ENCODE measurements around the gene CLTA. TPM values are rescaled to one million over a fixed set of nuclear protein-coding genes. Genes with fewer than 3 reads are reported as not detected.

Gene CLTA
- polyA plus RNA-seq, 1 donor (not counting 4 experiments of a cell fraction or from before 2014, with no cell fraction given), result 325 TPM

DNA sequence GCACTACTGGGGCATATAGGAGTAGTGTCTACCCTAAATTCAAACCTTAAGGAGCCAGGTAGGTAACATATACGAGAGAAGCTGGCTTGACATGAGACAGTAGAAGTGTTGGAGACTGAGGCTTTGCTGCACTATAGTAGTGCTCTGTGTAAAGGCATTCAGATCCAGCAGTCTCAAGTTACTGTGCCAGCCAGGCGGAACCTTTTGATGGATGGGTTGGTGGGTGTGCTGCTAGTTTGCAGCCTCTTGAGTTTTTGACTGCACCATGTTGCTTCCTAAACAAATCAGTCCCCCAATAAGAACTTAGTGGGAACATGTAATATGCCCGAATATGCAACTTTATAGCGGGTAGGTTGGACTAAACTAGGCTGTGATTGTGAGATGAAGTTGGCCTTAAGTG is 1.5 kb downstream of the CLTA start:
- peak overlapping the region; percentile 71 to 87 (median 77) for H3K4me3 ChIP-seq (ENCODE audit: control insufficient read depth in 2 of 3, extremely low read depth in 1 of 3, insufficient read depth in 2 of 3, low read depth in 1 of 3, low read length in 3 of 3)
- no peak overlapping the region for H2AFZ ChIP-seq (ENCODE audit: control insufficient read depth, low read length)
- H3K9me1 ChIP-seq (ENCODE audit: control insufficient read depth, extremely low read depth, insufficient read depth, low read length), result peaks cover 11% of the 10 kb centered on the region
- H3K9ac ChIP-seq (ENCODE audit: control insufficient read depth, extremely low read depth, insufficient read depth, low read length), result peak overlapping the region; percentile 92
- H3K27ac ChIP-seq (ENCODE audit: control insufficient read depth, insufficient read depth, low read length), result peak overlapping the region; percentile 92
- DNase-seq (ENCODE audit: low read depth, low spot score) (no peak), FAIRE-seq (no peak)
- dilution Hi-C loops (cut with MboI; ENCODE audit: extremely low pct_ligation_motif_present, low sequenced_read_pairs), result loop anchor here (10.0 kb wide), 1 partner anchor 47 kb away; no protein-coding TSS in a partner anchor
- peaks cover 30% of the 10 kb centered on the region for H4K20me1 ChIP-seq (ENCODE audit: control insufficient read depth, extremely low read depth, insufficient read depth, low read length)
- no peaks in the 10 kb centered on the region for H3K27me3 ChIP-seq (ENCODE audit: control insufficient read depth, extremely low read depth, insufficient read depth, low read length)
- peaks cover 5 to 12% of the 10 kb centered on the region in 2 experiments for H3K36me3 ChIP-seq (ENCODE audit: control insufficient read depth in 2 of 2, extremely low read depth in 1 of 2, insufficient read depth in 2 of 2, low read length in 2 of 2)
- no peaks in the 10 kb centered on the region for H3K9me3 ChIP-seq (ENCODE audit: control insufficient read depth, low read depth, low read length)
- H3K4me2 ChIP-seq (ENCODE audit: control insufficient read depth, extremely low read depth, insufficient read depth, low read depth, low read length), result peak overlapping the region; percentile 92
- H3K4me1 ChIP-seq (ENCODE audit: control insufficient read depth, extremely low read depth, insufficient read depth, low read length), result peaks cover 38% of the 10 kb centered on the region
- no peak for TF ChIP-seq CTCF (optimal IDR thresholded peaks at IDR 0.05 in 1 of 3, IDR thresholded peaks at IDR 0.05 in 1 of 3, conservative IDR thresholded peaks at IDR 0.05 in 1 of 3; ENCODE audit: extremely low read depth in 1 of 3, insufficient read depth in 2 of 3, low read length in 3 of 3)
- no peak for TF ChIP-seq EZH2 (IDR thresholded peaks at IDR 0.05; ENCODE audit: low read length)
- peaks cover 64% of the 10 kb centered on the region for H3K79me2 ChIP-seq (ENCODE audit: control insufficient read depth, insufficient read depth, low read length)

DNA sequence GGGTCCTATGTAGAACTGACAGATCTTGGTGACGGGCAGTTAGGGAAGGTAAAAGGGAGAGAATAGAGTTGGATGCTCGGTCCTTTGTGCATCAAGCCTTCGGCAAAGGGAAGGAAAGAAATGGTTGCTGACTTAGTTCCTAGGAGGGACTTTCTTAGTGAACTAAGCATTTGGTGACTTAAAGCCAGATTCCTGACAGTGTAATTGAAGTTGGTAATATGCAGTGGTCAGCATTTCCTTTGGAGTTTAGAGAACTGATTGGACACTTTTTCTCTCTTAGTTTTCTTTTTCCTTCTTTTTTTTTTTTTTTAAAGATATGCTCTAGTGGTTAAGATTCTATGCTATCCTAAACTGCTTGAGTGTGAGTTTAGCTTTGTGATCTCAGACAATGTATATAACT is 2.3 kb downstream of the CLTA start:
- H3K9me3 ChIP-seq (ENCODE audit: control insufficient read depth, low read depth, low read length), result no peaks in the 10 kb centered on the region
- peaks cover 5 to 12% of the 10 kb centered on the region in 2 experiments for H3K36me3 ChIP-seq (ENCODE audit: control insufficient read depth in 2 of 2, extremely low read depth in 1 of 2, insufficient read depth in 2 of 2, low read length in 2 of 2)
- no peak for TF ChIP-seq CTCF (optimal IDR thresholded peaks at IDR 0.05 in 1 of 3, IDR thresholded peaks at IDR 0.05 in 1 of 3, conservative IDR thresholded peaks at IDR 0.05 in 1 of 3; ENCODE audit: extremely low read depth in 1 of 3, insufficient read depth in 2 of 3, low read length in 3 of 3)
- TF ChIP-seq EZH2 (IDR thresholded peaks at IDR 0.05; ENCODE audit: low read length), result no peak
- H3K4me3 ChIP-seq (ENCODE audit: control insufficient read depth in 2 of 3, extremely low read depth in 1 of 3, insufficient read depth in 2 of 3, low read depth in 1 of 3, low read length in 3 of 3), result peak overlapping the region; percentile 71 to 87 (median 77)
- peaks cover 34% of the 10 kb centered on the region for H3K4me1 ChIP-seq (ENCODE audit: control insufficient read depth, extremely low read depth, insufficient read depth, low read length)
- H3K27ac ChIP-seq (ENCODE audit: control insufficient read depth, insufficient read depth, low read length), result no peak overlapping the region
- H2AFZ ChIP-seq (ENCODE audit: control insufficient read depth, low read length), result no peak overlapping the region
- peaks cover 68% of the 10 kb centered on the region for H3K79me2 ChIP-seq (ENCODE audit: control insufficient read depth, insufficient read depth, low read length)
- peaks cover 30% of the 10 kb centered on the region for H4K20me1 ChIP-seq (ENCODE audit: control insufficient read depth, extremely low read depth, insufficient read depth, low read length)
- peak overlapping the region; percentile 92 for H3K4me2 ChIP-seq (ENCODE audit: control insufficient read depth, extremely low read depth, insufficient read depth, low read depth, low read length)
- DNase-seq (ENCODE audit: low read depth, low spot score) (no peak), FAIRE-seq (no peak)
- dilution Hi-C loops (cut with MboI; ENCODE audit: extremely low pct_ligation_motif_present, low sequenced_read_pairs), result loop anchor here (10.0 kb wide), 1 partner anchor 48 kb away; no protein-coding TSS in a partner anchor
- H3K9me1 ChIP-seq (ENCODE audit: control insufficient read depth, extremely low read depth, insufficient read depth, low read length), result peaks cover 11% of the 10 kb centered on the region
- peak overlapping the region; percentile 29 for H3K9ac ChIP-seq (ENCODE audit: control insufficient read depth, extremely low read depth, insufficient read depth, low read length)
- H3K27me3 ChIP-seq (ENCODE audit: control insufficient read depth, extremely low read depth, insufficient read depth, low read length), result no peaks in the 10 kb centered on the region
